C4-2B (cell line): ENCODE measurements around the gene SLC46A1.

Experiments
- H3K27ac ChIP-seq: fragments of 450-650 bp; 2 replicates; pipeline ENCODE4 v1.5.1; 2017
- ZFX ChIP-seq: fragments of 450-650 bp; IDR thresholded peaks from 2 replicates; pipeline ENCODE4 v1.6.1; 2017
- TF ChIP-seq, protein P1 (sequence below): fragments of 450-650 bp; conservative IDR thresholded peaks from 2 replicates; pipeline ENCODE4 v1.5.1; 2017; ENCODE audit warnings: mild to moderate bottlenecking

Gene SLC46A1

DNA sequence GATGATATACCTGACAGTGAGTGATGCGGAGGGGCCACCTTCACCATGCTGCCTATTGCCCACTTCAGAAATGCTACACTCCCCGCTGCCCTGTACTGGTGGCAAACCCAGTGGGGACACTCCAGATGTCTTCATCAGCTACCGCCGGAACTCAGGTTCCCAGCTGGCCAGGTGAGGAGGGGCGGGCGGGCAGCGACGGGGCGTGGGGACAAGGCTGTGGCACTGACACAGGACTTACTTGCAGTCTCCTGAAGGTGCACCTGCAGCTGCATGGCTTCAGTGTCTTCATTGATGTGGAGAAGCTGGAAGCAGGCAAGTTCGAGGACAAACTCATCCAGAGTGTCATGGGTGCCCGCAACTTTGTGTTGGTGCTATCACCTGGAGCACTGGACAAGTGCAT lies 17.9 kb downstream of the SLC46A1 start:
- H3K27ac ChIP-seq, result no peak overlapping the region
- no peak for TF ChIP-seq ZFX
- TF ChIP-seq, protein P1, sequence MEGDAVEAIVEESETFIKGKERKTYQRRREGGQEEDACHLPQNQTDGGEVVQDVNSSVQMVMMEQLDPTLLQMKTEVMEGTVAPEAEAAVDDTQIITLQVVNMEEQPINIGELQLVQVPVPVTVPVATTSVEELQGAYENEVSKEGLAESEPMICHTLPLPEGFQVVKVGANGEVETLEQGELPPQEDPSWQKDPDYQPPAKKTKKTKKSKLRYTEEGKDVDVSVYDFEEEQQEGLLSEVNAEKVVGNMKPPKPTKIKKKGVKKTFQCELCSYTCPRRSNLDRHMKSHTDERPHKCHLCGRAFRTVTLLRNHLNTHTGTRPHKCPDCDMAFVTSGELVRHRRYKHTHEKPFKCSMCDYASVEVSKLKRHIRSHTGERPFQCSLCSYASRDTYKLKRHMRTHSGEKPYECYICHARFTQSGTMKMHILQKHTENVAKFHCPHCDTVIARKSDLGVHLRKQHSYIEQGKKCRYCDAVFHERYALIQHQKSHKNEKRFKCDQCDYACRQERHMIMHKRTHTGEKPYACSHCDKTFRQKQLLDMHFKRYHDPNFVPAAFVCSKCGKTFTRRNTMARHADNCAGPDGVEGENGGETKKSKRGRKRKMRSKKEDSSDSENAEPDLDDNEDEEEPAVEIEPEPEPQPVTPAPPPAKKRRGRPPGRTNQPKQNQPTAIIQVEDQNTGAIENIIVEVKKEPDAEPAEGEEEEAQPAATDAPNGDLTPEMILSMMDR, result no peak

- no peak overlapping the region for H3K27ac ChIP-seq
- TF ChIP-seq, protein P1, result no peak
- no peak for TF ChIP-seq ZFX
Measured at GRCh38 chr17:28386391-28386790, 19.6 kb downstream of the SLC46A1 start.

DNA sequence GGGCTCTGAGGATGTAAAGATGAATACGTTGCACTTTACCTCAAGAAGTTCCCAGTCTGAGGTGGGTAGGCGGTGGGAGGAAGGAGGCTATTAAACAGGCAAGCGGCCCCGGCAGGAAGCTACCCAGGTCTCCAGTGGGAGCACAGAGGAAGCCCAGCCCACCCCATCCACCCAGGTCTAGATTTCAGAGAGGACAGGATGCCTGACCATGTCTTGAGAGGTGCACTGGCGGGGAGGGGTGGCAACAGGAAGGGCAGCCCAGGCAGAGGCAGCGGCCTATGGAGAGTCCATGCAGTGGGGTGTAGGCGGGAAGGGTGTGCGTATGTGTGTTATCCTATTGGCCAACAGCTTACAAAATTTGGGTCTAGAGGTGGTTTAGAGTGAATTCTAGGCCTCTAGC lies 20.6 kb downstream of the SLC46A1 start:
- H3K27ac ChIP-seq, result peak overlapping the region; percentile 84
- TF ChIP-seq, protein P1, result no peak
- TF ChIP-seq ZFX, result no peak

DNA sequence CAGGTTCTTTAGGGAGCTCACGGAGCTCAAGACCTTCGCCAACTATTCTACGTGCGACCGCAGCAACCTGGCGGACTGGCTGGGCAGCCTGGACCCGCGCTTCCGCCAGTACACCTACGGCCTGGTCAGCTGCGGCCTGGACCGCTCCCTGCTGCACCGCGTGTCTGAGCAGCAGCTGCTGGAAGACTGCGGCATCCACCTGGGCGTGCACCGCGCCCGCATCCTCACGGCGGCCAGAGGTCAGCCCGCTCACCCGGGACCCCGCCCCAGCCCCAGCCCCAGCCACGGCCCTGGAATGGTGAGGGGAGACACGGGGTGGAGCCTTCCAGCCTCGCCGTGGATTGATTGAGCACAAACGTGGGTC lies 21.0 kb downstream of the SLC46A1 start:
- H3K27ac ChIP-seq, result peak overlapping the region; percentile 84

GRCh38 chr17:28384281-28385036 lies 21.6 kb downstream of the SLC46A1 start:
- peak overlapping the region; percentile 84 for H3K27ac ChIP-seq

More for the DNA sequence above, 21.0 kb downstream of the SLC46A1 start:
- TF ChIP-seq, protein P1, result no peak
- peak; percentile 82 for TF ChIP-seq ZFX

DNA sequence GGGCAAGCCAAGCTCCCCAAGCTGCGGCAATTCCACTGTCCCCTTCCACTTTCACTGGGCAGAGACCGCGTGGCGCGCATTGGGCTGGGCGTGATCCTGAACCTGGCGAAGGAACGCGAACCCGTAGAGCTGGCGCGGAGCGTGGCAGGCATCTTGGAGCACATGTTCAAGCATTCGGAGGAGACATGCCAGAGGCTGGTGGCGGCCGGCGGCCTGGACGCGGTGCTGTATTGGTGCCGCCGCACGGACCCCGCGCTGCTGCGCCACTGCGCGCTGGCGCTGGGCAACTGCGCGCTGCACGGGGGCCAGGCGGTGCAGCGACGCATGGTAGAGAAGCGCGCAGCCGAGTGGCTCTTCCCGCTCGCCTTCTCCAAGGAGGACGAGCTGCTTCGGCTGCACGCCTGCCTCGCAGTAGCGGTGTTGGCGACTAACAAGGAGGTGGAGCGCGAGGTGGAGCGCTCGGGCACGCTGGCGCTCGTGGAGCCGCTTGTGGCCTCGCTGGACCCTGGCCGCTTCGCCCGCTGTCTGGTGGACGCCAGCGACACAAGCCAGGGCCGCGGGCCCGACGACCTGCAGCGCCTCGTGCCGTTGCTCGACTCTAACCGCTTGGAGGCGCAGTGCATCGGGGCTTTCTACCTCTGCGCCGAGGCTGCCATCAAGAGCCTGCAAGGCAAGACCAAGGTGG lies 24.7 kb downstream of the SLC46A1 start:
- no peak for TF ChIP-seq ZFX
- TF ChIP-seq, protein P1, result no peak
- peak overlapping the region; percentile 61 for H3K27ac ChIP-seq

More at GRCh38 chr17:28384281-28385036, 21.6 kb downstream of the SLC46A1 start:
- TF ChIP-seq, protein P1, result no peak
- TF ChIP-seq ZFX, result no peak
